ENCODE results near the gene KIRREL1.

DNA sequence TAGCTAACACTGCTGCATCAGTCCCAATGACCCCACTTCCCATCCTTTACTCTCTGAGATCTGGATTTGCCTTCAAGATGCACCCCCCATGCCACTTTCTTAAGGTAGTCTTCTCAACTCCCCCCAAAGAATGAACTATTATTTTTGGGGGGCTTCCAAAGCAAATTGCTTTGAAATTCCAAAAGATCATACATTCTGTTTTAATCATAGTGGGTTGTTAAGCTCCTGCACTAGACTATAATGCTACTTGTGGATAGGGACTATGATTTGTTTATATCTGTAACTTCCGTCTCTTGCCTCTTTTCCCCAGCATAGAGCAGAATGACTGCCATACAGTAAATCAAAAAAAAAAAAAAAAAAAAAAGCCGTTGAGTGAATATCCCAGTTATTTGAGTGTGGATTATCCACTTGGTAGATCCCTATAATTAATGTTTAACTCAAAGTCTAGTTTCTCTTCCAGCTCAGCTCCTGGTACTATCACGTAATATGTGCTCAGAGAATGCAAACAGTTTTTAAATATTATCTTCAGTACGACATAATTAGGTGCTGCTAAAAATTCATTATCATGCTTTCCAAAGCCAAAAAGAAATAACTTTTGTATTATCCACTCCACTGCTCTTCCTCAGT lies 26.9 kb downstream of the KIRREL1 start:
- TF ChIP-seq RARB (CRISPR knock-in tag; IDR thresholded peaks at IDR 0.05): no peak
- no peak for TF ChIP-seq BACH2 (CRISPR knock-in tag; IDR thresholded peaks at IDR 0.05; ENCODE audit: borderline replicate concordance)
- TF ChIP-seq, protein P1, sequence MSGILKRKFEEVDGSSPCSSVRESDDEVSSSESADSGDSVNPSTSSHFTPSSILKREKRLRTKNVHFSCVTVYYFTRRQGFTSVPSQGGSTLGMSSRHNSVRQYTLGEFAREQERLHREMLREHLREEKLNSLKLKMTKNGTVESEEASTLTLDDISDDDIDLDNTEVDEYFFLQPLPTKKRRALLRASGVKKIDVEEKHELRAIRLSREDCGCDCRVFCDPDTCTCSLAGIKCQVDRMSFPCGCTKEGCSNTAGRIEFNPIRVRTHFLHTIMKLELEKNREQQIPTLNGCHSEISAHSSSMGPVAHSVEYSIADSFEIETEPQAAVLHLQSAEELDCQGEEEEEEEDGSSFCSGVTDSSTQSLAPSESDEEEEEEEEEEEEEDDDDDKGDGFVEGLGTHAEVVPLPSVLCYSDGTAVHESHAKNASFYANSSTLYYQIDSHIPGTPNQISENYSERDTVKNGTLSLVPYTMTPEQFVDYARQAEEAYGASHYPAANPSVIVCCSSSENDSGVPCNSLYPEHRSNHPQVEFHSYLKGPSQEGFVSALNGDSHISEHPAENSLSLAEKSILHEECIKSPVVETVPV (CRISPR knock-in tag; IDR thresholded peaks at IDR 0.05): no peak
